ENCODE results near the gene PPIL1. TPM values are rescaled to one million over a fixed set of nuclear protein-coding genes. Genes with fewer than 3 reads are reported as not detected.

The PPIL1 gene
- polyA plus RNA-seq, 12 donors = 29.9 to 46.2 (median 36.8) TPM; not detected in 1

DNA sequence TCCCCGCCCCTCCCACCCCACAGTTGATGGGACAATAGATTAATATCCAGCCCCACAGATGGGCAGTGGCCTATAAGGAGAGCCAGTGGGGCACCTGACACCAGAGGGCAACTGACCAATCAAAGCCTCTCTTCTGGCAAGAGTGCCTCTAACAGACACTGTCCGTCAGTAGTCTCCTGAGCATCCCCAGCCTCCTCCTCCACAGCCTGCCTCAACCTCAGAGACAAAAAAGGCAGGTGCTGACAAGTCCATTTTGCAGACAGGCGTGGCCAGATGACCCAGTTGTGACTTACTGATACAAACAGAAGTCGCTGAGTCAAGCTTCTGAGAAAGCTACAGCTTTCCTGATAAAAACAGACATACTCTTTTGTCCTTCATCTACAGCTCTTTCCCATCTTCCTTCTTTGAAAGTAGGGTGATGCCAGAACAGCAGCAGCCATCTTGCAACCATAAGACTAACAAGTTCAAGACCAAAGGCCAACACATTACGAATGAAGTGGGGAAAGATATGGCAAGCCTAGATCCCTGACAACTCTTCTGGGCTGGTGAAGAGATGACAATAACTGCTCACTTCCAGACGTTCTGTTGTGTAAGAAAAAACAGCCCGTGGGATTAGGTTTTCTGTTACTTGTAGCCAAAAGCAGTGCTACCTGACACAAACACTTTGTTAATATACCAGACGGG is 12.3 kb downstream of the PPIL1 start:
- DNase-seq = no peak

DNA sequence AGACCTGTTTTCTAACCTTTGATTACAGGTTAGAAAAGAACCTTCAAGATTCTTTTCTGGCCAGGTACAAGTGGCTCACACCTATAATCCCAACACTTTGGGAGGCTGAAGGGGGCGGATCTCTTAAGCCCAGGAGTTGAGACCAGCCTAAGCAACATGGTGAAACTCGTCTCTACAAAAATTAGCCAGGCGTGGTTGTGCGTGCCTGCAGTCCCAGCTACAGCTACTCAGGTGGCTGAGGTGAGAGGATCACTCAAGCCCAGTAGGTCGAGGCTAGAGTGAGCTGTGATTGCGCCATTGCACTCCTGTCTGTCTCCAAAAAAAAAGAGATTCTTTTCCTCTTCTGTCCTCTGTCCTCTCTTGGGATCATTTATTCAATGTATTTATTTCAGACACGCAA is 14.5 kb downstream of the PPIL1 start:
- no peak for DNase-seq

DNA sequence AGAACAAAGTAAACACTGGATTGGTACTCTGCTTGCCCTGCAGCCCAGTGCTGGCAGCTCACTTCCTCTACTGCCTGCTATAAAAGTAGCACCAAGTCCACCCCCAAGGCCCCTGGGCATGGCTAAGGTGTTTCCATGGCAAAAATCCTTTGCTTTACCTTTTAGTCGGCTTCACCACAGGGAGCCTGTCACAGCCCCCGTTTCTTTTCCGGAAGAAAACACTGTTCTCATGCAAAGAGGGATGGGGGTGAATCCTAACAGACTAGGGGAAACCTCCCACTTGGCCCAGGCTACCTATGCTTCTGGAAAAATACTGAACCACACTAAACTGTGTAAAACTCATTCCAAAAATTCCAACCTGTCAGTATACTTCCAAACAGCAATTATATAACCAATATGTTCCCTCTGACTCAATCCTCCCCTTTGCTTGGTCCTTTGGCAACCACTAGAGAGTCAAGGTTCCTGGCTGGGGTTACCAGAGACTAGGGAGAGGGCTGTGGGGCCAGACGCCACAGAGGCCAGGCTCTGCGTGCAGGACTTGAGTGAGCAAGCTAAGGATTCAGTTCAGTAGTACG is 16.1 kb downstream of the PPIL1 start:
- DNase-seq = no peak

- no peak for DNase-seq
These were observed 17.3 kb downstream of the PPIL1 start for GRCh38 chr6:36857325-36857724.

GRCh38 chr6:36856277-36856676 is 18.3 kb downstream of the PPIL1 start:
- no peak for DNase-seq

- DNase-seq = no peak
These were observed 18.9 kb downstream of the PPIL1 start for GRCh38 chr6:36855750-36856149.

- DNase-seq = no peak
These were observed 21.3 kb downstream of the PPIL1 start for GRCh38 chr6:36853325-36853724.

- DNase-seq = no peak
These were observed 22.0 kb downstream of the PPIL1 start for GRCh38 chr6:36852481-36853147.

- DNase-seq = no peak
These were observed 23.0 kb downstream of the PPIL1 start for GRCh38 chr6:36851626-36852025.

DNA sequence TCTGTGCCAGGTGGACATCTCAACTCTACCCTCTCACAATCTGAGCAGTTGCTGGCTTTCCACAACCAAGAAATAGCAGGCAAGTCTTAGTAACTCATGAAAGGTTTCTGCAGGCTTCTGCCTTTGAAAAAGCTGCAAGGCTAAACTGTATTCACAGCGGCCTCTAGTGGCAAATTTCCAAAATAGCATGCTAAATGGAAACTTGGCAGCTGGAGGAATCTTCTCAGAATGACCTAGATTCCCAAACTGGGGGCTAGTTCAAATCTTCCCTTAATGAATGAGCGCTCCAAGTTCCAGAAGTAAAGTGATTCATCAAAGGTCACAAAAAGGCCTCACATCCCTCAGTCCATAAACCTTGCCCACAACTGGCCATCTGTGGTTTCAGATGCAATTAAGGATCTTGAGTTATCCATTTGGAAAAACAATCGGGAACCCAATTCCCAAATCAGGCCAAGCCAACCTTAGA is 23.4 kb downstream of the PPIL1 start:
- peak; percentile 86 for DNase-seq

- DNase-seq = no peak
These were observed 24.6 kb downstream of the PPIL1 start for GRCh38 chr6:36850021-36850420.

DNA sequence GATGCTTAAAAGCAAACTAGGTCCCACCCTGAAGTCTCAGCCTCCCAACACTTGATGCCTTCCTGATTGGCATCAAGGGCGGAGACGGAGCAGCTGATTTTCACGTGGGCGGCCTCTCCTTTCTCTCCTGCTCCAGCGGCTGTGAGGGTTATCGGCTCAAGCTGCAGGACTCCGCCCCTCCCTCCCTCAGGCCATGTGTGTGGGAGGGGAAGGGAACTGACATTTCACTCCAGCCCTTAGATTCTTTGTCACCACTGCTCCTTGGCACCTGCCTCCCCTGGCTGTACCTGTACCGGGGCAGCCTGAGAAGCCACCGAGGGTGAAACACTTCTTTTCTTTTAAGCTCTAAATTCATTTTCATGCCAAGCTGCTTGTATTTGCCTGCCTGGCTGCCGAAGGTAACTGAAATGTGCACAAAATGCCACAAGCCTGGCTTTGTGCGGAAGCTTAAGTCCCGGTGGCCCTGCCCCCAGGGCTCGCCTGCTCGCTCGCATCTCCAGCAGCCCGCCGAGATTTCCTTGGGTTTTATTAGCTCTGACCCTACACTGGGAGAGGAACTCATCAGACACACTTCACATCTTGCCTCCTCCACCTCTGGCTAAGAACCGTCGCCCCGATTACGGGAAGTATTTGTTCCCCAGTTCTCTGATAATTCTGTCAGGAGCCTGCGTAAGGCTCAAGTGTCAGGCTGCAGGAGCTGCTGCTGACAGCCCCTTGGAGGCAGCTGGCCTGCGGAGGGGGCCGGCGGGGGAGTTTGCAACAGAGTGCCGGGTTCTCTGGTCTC is 25.8 kb downstream of the PPIL1 start:
- DNase-seq = no peak

DNA sequence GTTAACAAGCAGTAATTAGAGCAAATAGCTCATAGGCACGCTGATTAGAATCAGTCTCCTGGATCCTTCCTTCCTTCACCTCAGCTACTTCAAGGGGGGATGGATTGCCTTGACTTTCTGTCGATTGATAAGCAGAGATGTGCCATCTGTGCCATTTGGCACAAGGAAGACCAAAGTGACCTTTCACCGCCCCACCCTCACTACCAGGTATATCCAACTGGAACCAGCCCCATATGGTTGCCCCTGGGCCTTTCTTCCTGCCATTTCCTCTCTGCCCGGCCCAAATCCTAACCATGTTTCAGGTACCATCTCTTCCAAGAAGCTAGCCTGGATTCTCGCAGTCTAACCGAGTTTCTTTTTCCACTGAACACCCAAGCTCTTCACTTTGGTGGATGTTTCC is 26.6 kb downstream of the PPIL1 start:
- no peak for DNase-seq

DNA sequence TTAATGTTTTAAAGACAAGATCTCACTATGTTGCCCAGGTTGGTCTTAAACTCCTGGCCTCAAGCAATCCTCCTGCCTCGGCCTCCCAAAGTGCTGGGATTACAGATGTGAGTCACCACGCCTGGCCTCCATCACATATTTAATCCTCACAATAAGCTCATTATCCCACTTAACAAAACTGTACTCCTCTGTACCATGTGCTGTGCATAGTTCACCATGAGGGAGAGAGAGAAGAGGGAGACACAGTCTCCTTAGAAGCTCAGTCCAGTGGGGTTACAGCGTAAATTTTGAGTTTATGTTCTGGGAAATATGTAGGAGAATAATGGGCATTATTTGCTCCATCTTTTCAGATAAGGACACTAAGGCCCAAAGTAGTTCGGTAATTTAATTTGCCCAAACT is 27.5 kb downstream of the PPIL1 start:
- no peak for DNase-seq

DNA sequence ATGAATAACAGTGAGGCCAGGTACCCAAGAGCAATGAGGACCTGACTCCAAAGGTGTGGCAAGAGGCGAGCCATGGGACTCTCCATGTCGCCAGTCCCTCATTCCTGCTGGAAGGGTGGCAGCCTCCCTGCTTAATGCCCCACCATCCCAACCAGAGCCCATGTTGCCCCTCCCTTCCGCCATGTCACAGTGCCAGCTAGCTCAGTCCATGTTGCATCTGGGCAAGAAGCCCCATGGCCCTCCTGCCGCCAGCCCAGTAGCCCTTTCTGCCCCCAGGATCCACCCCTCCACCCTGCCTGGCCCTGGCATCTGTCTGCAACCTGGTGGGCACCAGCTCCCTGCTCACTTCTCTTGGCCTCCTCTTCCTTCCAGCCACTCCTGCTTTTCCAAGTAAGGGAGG is 29.4 kb downstream of the PPIL1 start:
- no peak for DNase-seq

DNA sequence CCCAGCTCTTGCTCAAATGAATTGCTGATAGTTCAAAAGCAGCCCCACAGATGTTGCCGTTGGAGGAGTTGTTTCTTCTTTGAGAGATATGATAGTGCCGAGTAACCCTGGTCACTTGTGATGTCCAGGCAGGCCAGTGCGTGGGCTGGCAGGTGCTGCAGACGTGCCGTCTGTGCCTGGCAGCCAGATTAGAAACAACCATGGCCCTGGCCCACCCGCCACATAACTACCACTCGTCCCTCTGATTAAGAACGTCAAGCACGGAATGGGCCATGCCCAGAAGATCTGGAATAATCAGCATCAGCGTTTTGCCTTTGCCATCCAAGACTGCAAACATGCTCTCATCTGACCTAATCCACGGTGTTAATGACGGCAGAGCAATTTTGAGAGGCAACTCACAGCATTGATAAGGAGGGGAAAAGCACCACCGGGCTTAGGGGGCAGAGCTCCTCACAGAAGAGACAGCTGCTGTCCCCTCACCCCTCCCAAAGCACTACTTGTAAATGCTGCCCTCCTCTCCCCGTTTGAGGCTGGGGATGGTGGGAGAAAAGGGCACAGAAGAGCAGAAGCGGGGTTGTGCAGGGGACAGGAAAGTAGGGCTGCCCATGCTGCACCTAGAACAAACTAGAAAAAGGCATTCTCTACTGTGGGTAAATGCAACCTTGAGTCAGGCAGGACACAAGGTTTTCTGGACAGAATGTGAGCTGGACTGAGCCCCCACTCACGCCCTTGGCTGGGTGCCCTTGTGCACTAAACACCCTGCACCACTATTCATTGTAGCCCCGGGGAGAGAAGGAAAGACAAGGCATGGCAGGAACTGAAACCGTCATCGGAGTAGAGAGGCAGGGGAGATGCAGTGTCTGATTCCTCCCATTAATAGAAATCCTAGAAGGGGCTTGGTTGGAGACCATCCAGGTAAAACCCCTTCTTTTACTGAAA is 30.1 kb downstream of the PPIL1 start:
- DNase-seq = no peak

DNA sequence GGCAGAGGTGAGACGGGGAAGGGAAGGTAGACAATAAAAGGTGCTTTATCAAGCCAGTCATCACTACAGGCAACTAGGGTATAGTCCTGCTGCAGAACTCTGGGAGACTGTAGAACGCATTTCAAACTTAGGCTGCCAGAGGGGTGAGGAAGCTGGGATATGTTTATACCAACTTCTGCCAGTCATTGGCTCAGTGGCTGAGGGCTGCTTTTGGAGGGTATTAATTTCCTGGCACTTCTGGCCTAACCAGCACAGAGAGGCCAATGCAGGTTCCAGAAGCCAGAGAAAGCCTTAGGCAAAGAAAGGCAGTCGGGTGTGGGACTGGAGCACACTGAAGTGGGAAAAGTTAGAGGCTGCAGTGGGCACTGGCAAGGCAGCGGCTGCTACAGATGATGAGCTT is 31.4 kb downstream of the PPIL1 start:
- DNase-seq = no peak

- DNase-seq = no peak
These were observed 32.8 kb downstream of the PPIL1 start for GRCh38 chr6:36841756-36842155.

DNA sequence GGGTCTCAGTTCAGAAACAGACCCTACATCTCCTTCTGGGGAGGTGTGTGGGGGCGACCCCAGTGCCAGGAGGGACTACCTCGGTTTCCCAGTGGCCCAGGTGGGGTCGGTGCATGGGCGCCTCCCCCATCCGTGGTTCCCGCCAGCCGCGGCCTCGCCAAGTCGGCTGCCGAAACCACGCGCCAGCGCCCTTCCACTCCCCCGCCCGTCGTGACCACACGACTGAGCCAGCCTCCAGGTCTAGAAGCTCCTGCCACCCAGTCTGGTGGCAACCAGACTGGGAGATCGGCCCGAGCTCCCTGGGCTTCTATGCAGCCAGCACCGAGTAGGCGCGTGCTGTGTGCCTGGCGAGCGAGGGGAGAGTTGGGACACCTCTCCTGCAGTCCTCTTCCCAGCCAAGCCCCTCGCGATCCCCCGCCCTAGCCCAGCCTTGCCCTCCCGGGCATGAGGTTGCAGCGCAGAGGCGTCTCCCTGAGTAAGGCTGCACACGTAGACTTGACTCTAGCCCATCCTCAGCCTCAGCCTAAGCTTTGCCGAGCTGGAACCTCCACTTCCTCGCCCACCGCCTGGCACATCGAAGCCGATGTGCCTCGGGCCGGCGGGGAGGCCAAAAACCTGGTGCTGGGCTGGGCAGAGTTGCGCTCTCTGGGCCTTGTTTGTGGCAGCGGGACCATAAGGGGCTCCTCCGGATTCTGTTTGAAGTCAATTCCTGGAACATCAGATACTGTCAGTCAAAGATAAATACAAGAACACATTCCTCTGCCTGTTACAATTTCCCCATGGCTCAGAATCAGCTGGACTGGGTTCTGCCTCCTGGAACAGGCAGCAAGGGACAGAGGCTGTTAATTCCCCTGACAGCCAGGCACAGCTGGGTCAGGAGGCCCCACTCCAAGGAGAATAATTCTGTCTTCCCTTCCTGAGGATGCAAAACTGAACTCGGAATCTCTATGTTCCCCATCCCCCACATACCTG is 33.9 kb downstream of the PPIL1 start:
- no peak for DNase-seq

All from muscle of arm (tissue), 12 donors.